Mesendoderm (in vitro differentiated cells): ENCODE results near the gene CT47C1. TPM values are rescaled to one million over a fixed set of nuclear protein-coding genes. Genes with fewer than 3 reads are reported as not detected.
A peak's percentile ranks its signal among the peaks of the same experiment; 100 is the strongest.
"Not testable (repeated sequence)": the region's sequence is repeated elsewhere in the genome, so short reads cannot be mapped to it uniquely, and the experiment has no call there.

ENCODE experiments used
- DNase-seq: peaks from one replicate; pipeline ENCODE4 v3.0.0; 2013
- H2AK5ac ChIP-seq: 2 replicates; pipeline ENCODE4 v1.6.1; 2013; ENCODE audit warnings: low read length, inconsistent platforms
- H2BK120ac ChIP-seq: 2 replicates; pipeline ENCODE4 v1.6.1; 2013; ENCODE audit warnings: low read depth, mild to moderate bottlenecking, low read length, moderate library complexity, mixed read lengths
- H2BK15ac ChIP-seq: replicated peaks from 2 replicates; pipeline ENCODE4 v1.6.1; 2013; ENCODE audit warnings: low read depth, mild to moderate bottlenecking, moderate library complexity
- H2BK5ac ChIP-seq: 2 replicates; pipeline ENCODE4 v1.6.1; 2013; ENCODE audit warnings: low read length, inconsistent platforms
- H3K18ac ChIP-seq: 2 replicates; pipeline ENCODE4 v1.6.1; 2013; ENCODE audit warnings: mild to moderate bottlenecking, low read length, mixed read lengths
- H3K23ac ChIP-seq: one replicate; pipeline ENCODE4 v1.6.1; 2013; ENCODE audit warnings: low read length
- H3K27ac ChIP-seq: 2 replicates; pipeline ENCODE4 v1.5.1; 2013; ENCODE audit warnings: low read depth, mild to moderate bottlenecking, inconsistent platforms, low read length, moderate library complexity
- H3K27me3 ChIP-seq: 2 replicates; pipeline ENCODE4 v1.6.1; 2013; ENCODE audit warnings: low read length, control low read depth, mild to moderate bottlenecking, inconsistent platforms; ENCODE audit not compliant: insufficient read depth, poor library complexity
- H3K36me3 ChIP-seq: 2 replicates; pipeline ENCODE4 v1.6.1; 2013; ENCODE audit warnings: low read length, inconsistent platforms; ENCODE audit not compliant: control insufficient read depth, insufficient read depth
- H3K4ac ChIP-seq: one replicate; pipeline ENCODE4 v1.6.1; 2013; ENCODE audit warnings: low read depth, mild to moderate bottlenecking, low read length, moderate library complexity
- H3K4me1 ChIP-seq: 2 replicates; pipeline ENCODE4 v1.6.1; 2013; ENCODE audit warnings: low read depth, low read length, inconsistent platforms; ENCODE audit not compliant: control insufficient read depth
- H3K4me2 ChIP-seq: 2 replicates; pipeline ENCODE4 v1.6.1; 2013; ENCODE audit warnings: low read length
- H3K4me3 ChIP-seq: 2 replicates; pipeline ENCODE4 v1.5.1; 2013; ENCODE audit warnings: mild to moderate bottlenecking, low read length
- H3K56ac ChIP-seq: one replicate; pipeline ENCODE4 v1.6.1; 2013; ENCODE audit warnings: low read length
- H3K79me1 ChIP-seq: 2 replicates; pipeline ENCODE4 v1.6.1; 2013; ENCODE audit warnings: low read length, inconsistent platforms
- H3K79me2 ChIP-seq: 2 replicates; pipeline ENCODE4 v1.6.1; 2013; ENCODE audit warnings: mild to moderate bottlenecking, low read length; ENCODE audit not compliant: control insufficient read depth, insufficient read depth
- H3K9ac ChIP-seq: 2 replicates; pipeline ENCODE4 v1.6.1; 2013; ENCODE audit warnings: low read length, inconsistent platforms
- H4K5ac ChIP-seq: one replicate; pipeline ENCODE4 v1.6.1; 2013; ENCODE audit warnings: low read length
- H4K8ac ChIP-seq: one replicate; pipeline ENCODE4 v1.6.1; 2013; ENCODE audit warnings: low read depth, mild to moderate bottlenecking, control low read depth, low read length, moderate library complexity
- WGBS: extraction: QIAGEN DNeasy Blood & Tissue Kit; methylation state at CpG from one replicate; pipeline ENCODE4 v1.1.7; 2013; ENCODE audit warnings: low lambda C conversion rate, missing lambda C conversion rate; ENCODE audit not compliant: insufficient coverage; ENCODE audit errors: extremely low coverage; 5-methylcytosine and 5-hydroxymethylcytosine counted together
- polyA plus RNA-seq, 2 experiments: library from polyadenylated mRNA; stranded (reverse); fragments of 200-250 nt; gene quantifications; one replicate each; pipeline ENCODE4 v1.2.3, GENCODE V29; 2013

Gene CT47C1
- polyA plus RNA-seq (2013, experiment 1 of 2): not detected
- not detected for polyA plus RNA-seq (2013, experiment 2 of 2)

- Histone ChIP-seq H3K4me1 (no peaks in the 10 kb centered on the region), H3K79me1 (no peaks in the 10 kb centered on the region), H2BK120ac (no peak within 1 kb of the TSS), H3K9ac (no peak within 1 kb of the TSS), H3K36me3 (no peaks in the 10 kb centered on the region), H3K23ac (no peak within 1 kb of the TSS), H2BK15ac (no peak within 1 kb of the TSS), H3K27ac (no peak within 1 kb of the TSS), H4K5ac (no peak within 1 kb of the TSS), H3K4ac (no peak within 1 kb of the TSS), H3K18ac (no peak within 1 kb of the TSS), H2BK5ac (no peak within 1 kb of the TSS), H3K4me2 (no peak within 1 kb of the TSS), H2AK5ac (no peak within 1 kb of the TSS), H3K27me3 (no peaks in the 10 kb centered on the region), H4K8ac (no peak within 1 kb of the TSS), H3K4me3 (no peak within 1 kb of the TSS), H3K56ac (no peak within 1 kb of the TSS), H3K79me2 (no peaks in the 10 kb centered on the region)
- DNase-seq: peak; percentile 13
- WGBS: no CpG with 5 or more reads among the region's 6 CpGs
Measured at GRCh38 chrX:119072744-119073143, at the start of gene CT47C1. TSS of gene CT47C1 (plus strand) at chrX:119072993. CDS start at chrX:119073226, 233 bp downstream.

- Histone ChIP-seq H3K4me2 (no peak overlapping the region), H2BK15ac (no peak overlapping the region), H3K4me1 (no peaks in the 10 kb centered on the region), H3K79me2 (no peaks in the 10 kb centered on the region), H3K56ac (no peak overlapping the region), H2BK120ac (no peak overlapping the region), H2AK5ac (no peak overlapping the region), H3K36me3 (no peaks in the 10 kb centered on the region), H4K5ac (no peak overlapping the region), H3K27me3 (no peaks in the 10 kb centered on the region), H3K4ac (no peak overlapping the region), H2BK5ac (no peak overlapping the region), H3K27ac (no peak overlapping the region), H4K8ac (no peak overlapping the region), H3K23ac (no peak overlapping the region), H3K4me3 (no peak overlapping the region), H3K79me1 (no peaks in the 10 kb centered on the region), H3K18ac (no peak overlapping the region), H3K9ac (no peak overlapping the region)
- no peak for DNase-seq
- WGBS: no CpG with 5 or more reads among the region's 5 CpGs
Measured at GRCh38 chrX:119025900-119026299, 46.9 kb upstream of the CT47C1 start.

DNA sequence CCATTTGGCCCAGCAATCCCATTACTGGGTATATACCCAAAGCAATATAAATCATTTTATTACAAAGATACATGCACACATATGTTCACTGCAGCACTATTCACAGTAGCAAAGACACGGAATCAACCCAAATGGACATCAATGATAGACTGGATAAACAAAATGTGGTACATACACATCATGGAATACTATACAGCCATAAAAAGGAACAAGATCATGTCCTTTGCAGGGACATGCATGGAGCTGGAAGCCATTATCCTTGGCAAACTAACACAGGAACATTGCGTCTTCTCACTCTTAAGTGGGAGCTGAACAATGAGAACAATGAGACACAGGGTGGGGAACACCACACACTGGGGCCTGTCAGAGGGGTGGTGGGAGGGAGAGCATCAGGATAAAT, 46.4 kb upstream of the CT47C1 start:
- not testable (repeated sequence) for H2BK15ac ChIP-seq, H3K4me1 ChIP-seq, H3K79me1 ChIP-seq, H3K27me3 ChIP-seq, H3K4me3 ChIP-seq, H3K56ac ChIP-seq, H2BK5ac ChIP-seq, H3K18ac ChIP-seq, H4K5ac ChIP-seq, H3K79me2 ChIP-seq, H3K23ac ChIP-seq, DNase-seq, H3K27ac ChIP-seq, H3K4ac ChIP-seq, H2AK5ac ChIP-seq, H3K36me3 ChIP-seq, H3K9ac ChIP-seq, H3K4me2 ChIP-seq, H2BK120ac ChIP-seq, H4K8ac ChIP-seq
- WGBS: no CpG with 5 or more reads among the region's 2 CpGs

- not testable (repeated sequence) for H3K18ac ChIP-seq, H2BK5ac ChIP-seq, H3K36me3 ChIP-seq, H3K4ac ChIP-seq, H3K4me3 ChIP-seq, H3K27ac ChIP-seq, DNase-seq, H4K5ac ChIP-seq, H3K79me1 ChIP-seq, H3K56ac ChIP-seq, H3K4me2 ChIP-seq, H2BK15ac ChIP-seq, H3K4me1 ChIP-seq, H2BK120ac ChIP-seq, H4K8ac ChIP-seq, H3K9ac ChIP-seq, H3K27me3 ChIP-seq, H2AK5ac ChIP-seq, H3K23ac ChIP-seq, H3K79me2 ChIP-seq
- no CpG with 5 or more reads among the region's 28 CpGs for WGBS
Measured at GRCh38 chrX:119027960-119028732, 44.6 kb upstream of the CT47C1 start.

DNA sequence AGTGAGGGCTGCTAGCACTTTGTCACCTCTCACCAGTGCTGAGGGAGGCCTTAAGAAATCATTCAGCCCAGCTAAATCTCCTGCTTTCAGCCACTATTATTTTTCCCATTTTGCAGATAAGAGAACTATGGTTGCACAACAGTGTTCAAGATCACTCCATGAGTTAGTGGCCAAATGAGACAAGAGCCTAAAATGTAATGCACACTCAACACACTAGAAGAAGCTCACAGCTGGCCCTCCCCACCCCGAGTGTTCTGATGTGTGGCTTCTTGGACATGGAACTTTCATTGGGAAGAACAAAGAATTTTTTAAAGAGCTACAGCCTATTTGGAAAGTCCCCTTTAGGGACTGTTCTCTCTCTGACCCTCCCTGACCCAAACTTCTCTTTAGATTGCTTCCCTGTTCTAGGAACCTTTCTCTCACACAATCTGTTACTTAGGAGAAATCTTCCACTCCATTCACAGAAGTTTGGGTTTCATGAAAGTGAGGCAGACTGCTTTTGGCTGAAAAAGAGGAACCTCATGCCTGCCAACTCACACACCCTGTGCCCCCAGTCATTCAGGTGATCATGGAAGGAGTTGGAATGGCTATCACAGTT, 44.0 kb upstream of the CT47C1 start:
- Histone ChIP-seq H3K9ac (no peak overlapping the region), H3K4ac (no peak overlapping the region), H3K4me1 (no peaks in the 10 kb centered on the region), H2BK5ac (no peak overlapping the region), H3K23ac (no peak overlapping the region), H2BK120ac (no peak overlapping the region), H3K4me2 (no peak overlapping the region), H4K5ac (no peak overlapping the region), H3K27me3 (no peaks in the 10 kb centered on the region), H3K18ac (no peak overlapping the region), H3K79me2 (no peaks in the 10 kb centered on the region), H3K79me1 (no peaks in the 10 kb centered on the region), H3K4me3 (no peak overlapping the region), H3K56ac (no peak overlapping the region), H4K8ac (no peak overlapping the region), H2BK15ac (no peak overlapping the region), H2AK5ac (no peak overlapping the region), H3K27ac (no peak overlapping the region), H3K36me3 (no peaks in the 10 kb centered on the region)
- DNase-seq: no peak
- no CpG with 5 or more reads among the region's 1 CpG for WGBS
